HepG2 (cell line): ENCODE measurements around the gene LSMEM2. TPM values are rescaled to one million over a fixed set of nuclear protein-coding genes. Genes with fewer than 3 reads are reported as not detected.

Experiments used
- ATAC-seq: fragments of 200-7000 bp; cut with Tn5 transposase; 3 replicates; pipeline ENCODE4 v1.9.1; 2020; ENCODE audit warnings: mild to moderate bottlenecking, moderate library complexity
- BruUV-seq: library from RNA; stranded (reverse); fragments of 400-500 nt; replicated peaks from 2 replicates; lab custom pipeline; 2021; lab: Mats Ljungman, UMichigan
- CTCF ChIA-PET: fragments of 300-600 bp; formaldehyde crosslinking; extraction: SDS; loops from one replicate; lab custom pipeline; 2021; ENCODE audit warnings: low total read pairs, inconsistent platforms, low intra/inter-chr PET ratio; lab: Yijun Ruan, JAX
- POLR2A ChIA-PET: fragments of 350-600 bp; sonication (Branson Sonifier 250); formaldehyde crosslinking; loops from one replicate; lab custom pipeline; 2020; ENCODE audit warnings: antibody characterized with exemption, inconsistent platforms; lab: Yijun Ruan, JAX
- DNase-seq: peaks from one replicate; pipeline ENCODE4 v3.0.0-alpha.2; 2015; ENCODE audit warnings: low spot score
- FAIRE-seq: peaks from 3 replicates; lab custom pipeline; 2011; peaks lifted over from hg19 to GRCh38; lab: Jason Lieb, UNC
- H2AFZ ChIP-seq: one replicate; pipeline ENCODE4 v1.6.1; 2011; ENCODE audit warnings: low read length, inconsistent platforms
- H3K27ac ChIP-seq: fragments of 300-600 bp; 3 replicates; pipeline ENCODE4 v1.8.0; 2011; ENCODE audit warnings: mixed run types, mild to moderate bottlenecking, mixed read lengths, low read length, inconsistent platforms; ENCODE audit not compliant: insufficient read depth; ENCODE audit errors: extremely low read length
- H3K27me3 ChIP-seq, 2 experiments: fragments of 200-600 bp in 1 of 2; 2 replicates in 1 of 2; 3 replicates in 1 of 2; pipeline versions ENCODE4 v1.6.0 to v1.8.0; 2011; ENCODE audit warnings: low read length in 2 of 2, mild to moderate bottlenecking in 2 of 2, moderate library complexity in 2 of 2, inconsistent platforms in 1 of 2; ENCODE audit not compliant: insufficient read depth in 2 of 2, control insufficient read depth in 1 of 2
- H3K36me3 ChIP-seq, 2 experiments: fragments of 200-600 bp in 1 of 2; replicated peaks in 1 of 2; 2 replicates in 1 of 2; 3 replicates in 1 of 2; pipeline versions ENCODE4 v1.5.1 to v1.8.0; 2011; ENCODE audit warnings: low read length in 2 of 2, inconsistent platforms in 1 of 2; ENCODE audit not compliant: insufficient read depth in 2 of 2, control insufficient read depth in 1 of 2
- H3K4me1 ChIP-seq: 2 replicates; pipeline ENCODE4 v1.5.1; 2012; ENCODE audit warnings: low read length, inconsistent platforms; ENCODE audit not compliant: insufficient read depth
- H3K4me2 ChIP-seq: 2 replicates; pipeline ENCODE4 v1.6.0; 2011; ENCODE audit warnings: low read depth, low read length, inconsistent platforms
- H3K4me3 ChIP-seq, 3 experiments: fragments of 200-600 bp in 1 of 3; sonication (generic), shearing (Covaris generic) in 1 of 3; replicated peaks in 1 of 3; 2 replicates each; pipeline ENCODE4 v1.5.1; 2011 to 2016; ENCODE audit warnings: low read length in 3 of 3, inconsistent platforms in 2 of 3, low read depth in 2 of 3, mild to moderate bottlenecking in 2 of 3, control low read depth in 1 of 3, mixed read lengths in 1 of 3; ENCODE audit not compliant: insufficient read depth in 1 of 3
- H3K79me2 ChIP-seq: one replicate; pipeline ENCODE4 v1.6.1; 2011; ENCODE audit warnings: low read length, inconsistent platforms; ENCODE audit not compliant: insufficient read depth
- H3K9ac ChIP-seq: 2 replicates; pipeline ENCODE4 v1.6.0; 2011; ENCODE audit warnings: mild to moderate bottlenecking, low read depth, low read length, inconsistent platforms; ENCODE audit not compliant: insufficient read depth
- H3K9me3 ChIP-seq: 2 replicates; pipeline ENCODE4 v1.5.1; 2012; ENCODE audit warnings: mild to moderate bottlenecking, low read length
- H4K20me1 ChIP-seq: 2 replicates; pipeline ENCODE4 v1.6.0; 2011; ENCODE audit warnings: inconsistent platforms, mild to moderate bottlenecking, low read length, moderate library complexity; ENCODE audit not compliant: insufficient read depth
- ASH2L ChIP-seq: fragments of 300-600, 200-600 bp; sonication (generic); IDR thresholded peaks from 2 replicates; pipeline ENCODE4 v1.7.0; 2017; ENCODE audit warnings: low read depth, mild to moderate bottlenecking, moderate library complexity, mixed read lengths, low read length; ENCODE audit not compliant: insufficient read length
- ATF1 ChIP-seq: IDR thresholded peaks from 2 replicates; pipeline ENCODE4 v1.6.1; 2016; ENCODE audit warnings: mild to moderate bottlenecking, control low read depth
- GATAD1 ChIP-seq: IDR thresholded peaks from 2 replicates; pipeline ENCODE4 v1.6.1; 2016; ENCODE audit warnings: missing genetic modification reagents, missing compliant biosample characterization
- HNRNPLL ChIP-seq: fragments of 200-400 bp; formaldehyde crosslinking; IDR thresholded peaks from 2 replicates; pipeline ENCODE4 v1.6.1; 2017; ENCODE audit warnings: mild to moderate bottlenecking, low read depth, low read length; ENCODE audit not compliant: poor library complexity, severe bottlenecking
- ISL2 ChIP-seq: sonication (generic); formaldehyde crosslinking; IDR thresholded peaks from 2 replicates; pipeline ENCODE4 v1.5.0; 2020; ENCODE audit warnings: missing genetic modification reagents
- MBNL3 ChIP-seq: fragments of 250-450 bp; sonication (Bioruptor Pico); conservative IDR thresholded peaks from 2 replicates; pipeline ENCODE4 v1.8.0; 2022; ENCODE audit warnings: mild to moderate bottlenecking, inconsistent platforms
- RXRB ChIP-seq: IDR thresholded peaks from 2 replicates; pipeline ENCODE4 v1.6.1; 2016; ENCODE audit warnings: borderline replicate concordance, missing genetic modification reagents, missing compliant biosample characterization
- TRIM24 ChIP-seq: sonication (generic); formaldehyde crosslinking; IDR thresholded peaks from 2 replicates; pipeline ENCODE4 v1.8.0; 2022; ENCODE audit warnings: mild to moderate bottlenecking, missing genetic modification reagents
- ZBTB20 ChIP-seq: sonication (generic); formaldehyde crosslinking; IDR thresholded peaks from 2 replicates; pipeline ENCODE4 v1.8.1; 2023; ENCODE audit warnings: missing genetic modification reagents, low read depth, mild to moderate bottlenecking, borderline replicate concordance
- ZFAT ChIP-seq: sonication (generic); formaldehyde crosslinking; conservative IDR thresholded peaks from 2 replicates; pipeline ENCODE4 v1.8.1; 2023; ENCODE audit warnings: missing genetic modification reagents, inconsistent platforms
- ZFP36 ChIP-seq: fragments of 150-350 bp; IDR thresholded peaks from 2 replicates; pipeline ENCODE4 v1.6.1; 2018; ENCODE audit warnings: borderline replicate concordance, low read length, low read depth; ENCODE audit not compliant: partially characterized antibody
- ZNF10 ChIP-seq: sonication (generic); formaldehyde crosslinking; IDR thresholded peaks from 2 replicates; pipeline ENCODE4 v1.4.0; 2020; ENCODE audit warnings: mild to moderate bottlenecking, low read depth, missing genetic modification reagents, borderline replicate concordance
- ZNF572 ChIP-seq: sonication (generic); formaldehyde crosslinking; IDR thresholded peaks from 2 replicates; pipeline ENCODE4 v1.5.1; 2020; ENCODE audit warnings: mild to moderate bottlenecking, missing genetic modification reagents
- ZNF652 ChIP-seq: IDR thresholded peaks from 2 replicates; pipeline ENCODE4 v1.6.1; 2016; ENCODE audit warnings: low read depth, borderline replicate concordance
- WGBS: methylation state at CpG from one replicate; pipeline ENCODE4 v1.1.6; 2017; ENCODE audit warnings: low lambda C conversion rate; 5-methylcytosine and 5-hydroxymethylcytosine counted together
- in situ Hi-C: cut with HindIII; loops from 2 replicates; pipeline ENCODE4 v1.10.0; 2017; ENCODE audit warnings: low pct_unique_long_range_greater_than_20kb; ENCODE audit not compliant: extremely low pct_ligation_motif_present
- intact Hi-C: fragments of 100-400 bp; cut with micrococcal nuclease; formaldehyde crosslinking; loops from one replicate; pipeline ENCODE4 v1.10.0; 2022; ENCODE audit not compliant: unreplicated experiment
- polyA plus RNA-seq, 8 experiments: library from polyadenylated mRNA; depleted of rRNA in 3 of 8; stranded (reverse) in 7 of 8; unstranded in 1 of 8; fragments of >200 nt; fragmentation: Illumina TruSeq in 4 of 8; extraction: Trizol in 4 of 8; gene quantifications; 2 replicates each; pipeline versions ENCODE4 v1.2.1 to v1.2.3, GENCODE V29; 2011 to 2016; ENCODE audit warnings: low read depth in 4 of 8, missing spikeins in 1 of 8, mixed read lengths in 1 of 8; ENCODE audit not compliant: insufficient read depth in 1 of 8
- total RNA-seq, 5 experiments: library from RNA; depleted of rRNA; stranded (reverse); fragments of >200 nt; fragmentation: Illumina TruSeq; extraction: Trizol; gene quantifications; 2 replicates each; pipeline ENCODE4 v1.2.3, GENCODE V29; 2016; ENCODE audit warnings: low read depth in 1 of 5
- TF ChIP-seq, protein P1 (sequence below): sonication (generic); formaldehyde crosslinking; IDR thresholded peaks from 2 replicates; pipeline ENCODE4 v1.4.0; 2020; ENCODE audit warnings: missing genetic modification reagents
- TF ChIP-seq, protein P2 (sequence below): IDR thresholded peaks from 2 replicates; pipeline ENCODE4 v1.6.1; 2016; ENCODE audit warnings: missing compliant biosample characterization, missing genetic modification reagents, borderline replicate concordance
- TF ChIP-seq, protein P3 (sequence below): fragments of 450-650 bp; IDR thresholded peaks from 2 replicates; pipeline ENCODE4 v1.6.1; 2017

LSMEM2 gene
- total and polyA plus RNA-seq, 2 of the 13 experiments (the other 11 are each of a cell fraction or from before 2014, with no cell fraction given), result 0.07 to 0.41 TPM

DNA sequence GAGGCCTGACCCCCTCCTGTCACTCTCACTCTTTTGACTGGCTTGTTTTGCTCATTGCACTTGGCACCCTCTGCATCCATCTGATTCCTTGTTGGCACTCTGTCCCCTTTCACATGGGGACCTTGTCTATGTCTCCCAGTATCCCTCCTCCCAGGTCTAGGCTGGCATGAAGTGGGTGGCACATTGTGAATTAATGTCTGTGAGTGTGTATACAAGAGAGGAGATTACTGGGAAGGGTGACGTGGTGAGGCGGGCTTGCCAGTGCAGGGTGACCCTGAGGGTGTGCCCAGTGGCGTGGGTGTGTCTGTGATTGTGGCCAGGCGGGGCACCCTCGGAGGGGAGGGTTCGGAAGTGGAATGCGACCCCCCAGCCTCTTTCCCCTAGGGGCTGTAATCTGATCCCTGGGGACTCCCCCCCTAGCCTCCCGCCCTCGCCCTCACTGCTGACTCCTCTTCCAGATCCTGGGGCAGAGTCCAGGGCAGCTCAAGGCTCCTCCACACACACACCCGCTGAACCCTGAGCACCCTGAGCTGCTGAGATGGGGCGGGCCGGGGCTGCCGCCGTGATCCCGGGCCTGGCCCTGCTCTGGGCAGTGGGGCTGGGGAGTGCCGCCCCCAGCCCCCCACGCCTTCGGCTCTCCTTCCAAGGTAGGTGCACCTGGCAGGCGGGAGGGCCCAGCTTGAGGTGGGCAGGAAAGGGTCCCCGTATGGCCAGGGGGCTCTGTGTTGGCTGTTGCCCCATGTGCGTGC is 10.0 kb upstream of the LSMEM2 start, which contains the start of gene SEMA3B (continued):
- TF ChIP-seq ZNF572 (CRISPR knock-in tag) (no peak), TRIM24 (CRISPR knock-in tag) (no peak), ZFP36 (no peak)
- TF ChIP-seq, protein P1, sequence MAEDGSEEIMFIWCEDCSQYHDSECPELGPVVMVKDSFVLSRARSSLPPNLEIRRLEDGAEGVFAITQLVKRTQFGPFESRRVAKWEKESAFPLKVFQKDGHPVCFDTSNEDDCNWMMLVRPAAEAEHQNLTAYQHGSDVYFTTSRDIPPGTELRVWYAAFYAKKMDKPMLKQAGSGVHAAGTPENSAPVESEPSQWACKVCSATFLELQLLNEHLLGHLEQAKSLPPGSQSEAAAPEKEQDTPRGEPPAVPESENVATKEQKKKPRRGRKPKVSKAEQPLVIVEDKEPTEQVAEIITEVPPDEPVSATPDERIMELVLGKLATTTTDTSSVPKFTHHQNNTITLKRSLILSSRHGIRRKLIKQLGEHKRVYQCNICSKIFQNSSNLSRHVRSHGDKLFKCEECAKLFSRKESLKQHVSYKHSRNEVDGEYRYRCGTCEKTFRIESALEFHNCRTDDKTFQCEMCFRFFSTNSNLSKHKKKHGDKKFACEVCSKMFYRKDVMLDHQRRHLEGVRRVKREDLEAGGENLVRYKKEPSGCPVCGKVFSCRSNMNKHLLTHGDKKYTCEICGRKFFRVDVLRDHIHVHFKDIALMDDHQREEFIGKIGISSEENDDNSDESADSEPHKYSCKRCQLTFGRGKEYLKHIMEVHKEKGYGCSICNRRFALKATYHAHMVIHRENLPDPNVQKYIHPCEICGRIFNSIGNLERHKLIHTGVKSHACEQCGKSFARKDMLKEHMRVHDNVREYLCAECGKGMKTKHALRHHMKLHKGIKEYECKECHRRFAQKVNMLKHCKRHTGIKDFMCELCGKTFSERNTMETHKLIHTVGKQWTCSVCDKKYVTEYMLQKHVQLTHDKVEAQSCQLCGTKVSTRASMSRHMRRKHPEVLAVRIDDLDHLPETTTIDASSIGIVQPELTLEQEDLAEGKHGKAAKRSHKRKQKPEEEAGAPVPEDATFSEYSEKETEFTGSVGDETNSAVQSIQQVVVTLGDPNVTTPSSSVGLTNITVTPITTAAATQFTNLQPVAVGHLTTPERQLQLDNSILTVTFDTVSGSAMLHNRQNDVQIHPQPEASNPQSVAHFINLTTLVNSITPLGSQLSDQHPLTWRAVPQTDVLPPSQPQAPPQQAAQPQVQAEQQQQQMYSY, result peak; percentile 73

DNA sequence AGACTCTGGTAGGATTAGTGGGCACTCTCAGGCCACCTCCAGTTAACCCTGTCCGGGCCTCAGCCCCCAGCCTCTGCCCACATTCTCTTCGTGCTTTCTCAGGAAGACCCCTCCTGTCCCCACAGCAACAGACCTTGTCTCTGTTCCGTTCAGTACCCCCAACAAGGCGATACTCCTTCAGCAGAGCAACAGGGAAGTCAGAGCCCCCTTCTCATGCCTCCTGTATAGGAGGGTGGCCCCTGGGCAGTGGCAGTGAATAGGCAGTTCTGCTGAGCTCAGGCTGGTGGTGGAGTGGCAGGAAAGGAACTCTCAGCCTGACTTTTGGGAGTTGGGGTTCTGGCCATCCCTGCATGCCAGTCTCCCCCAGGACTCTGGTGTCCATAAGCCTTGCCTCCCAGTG is 9.4 kb upstream of the LSMEM2 start:
- in situ Hi-C loops (no loop called here), intact Hi-C loops (no loop called here)
- Histone ChIP-seq H3K36me3 (peaks cover 0 to 8% of the 10 kb centered on the region in 2 experiments; a peak in 3 of 5 replicates), H3K9ac (peak overlapping the region; percentile 94), H3K27ac (peak overlapping the region; percentile 88), H2AFZ (no peak overlapping the region), H3K79me2 (peaks cover 33% of the 10 kb centered on the region), H3K4me3 (peak overlapping the region; percentile 71 to 88 (median 83)), H3K4me2 (peak overlapping the region; percentile 98), H4K20me1 (no peaks in the 10 kb centered on the region; the same call in 1 of the 2 replicates), H3K27me3 (no peaks in the 10 kb centered on the region; a peak in 1 of 5 replicates), H3K4me1 (peaks cover 88% of the 10 kb centered on the region), H3K9me3 (no peaks in the 10 kb centered on the region)
- FAIRE-seq, result no peak
- ATAC-seq, result no peak
- POLR2A ChIA-PET, result interaction anchor here (1.0 to 5.5 kb wide), 13 partner anchors 8 to 74 kb away, joined by 3 to 155 read pairs (median 8); partner anchors contain the start of genes GNAI2, HYAL2, HYAL3 and LSMEM2
- CTCF ChIA-PET, result interaction anchor here (1.2 kb wide), 1 partner anchor 9 kb away, joined by 3 read pairs; no protein-coding TSS in a partner anchor
- 0% methylated on average over 4 of the region's 4 CpGs for WGBS
- no peak for DNase-seq
- no TSS peak for BruUV-seq
- peak; percentile 38; the same call in 1 of the 2 replicates for TF ChIP-seq ZNF652
- TF ChIP-seq HNRNPLL, result no peak
- no peak for TF ChIP-seq ZNF10 (CRISPR knock-in tag)
- no peak for TF ChIP-seq ASH2L
- TF ChIP-seq ZFAT, result no peak
- TF ChIP-seq ATF1 (CRISPR knock-in tag), result no peak
- TF ChIP-seq MBNL3 (CRISPR knock-in tag), result no peak
- TF ChIP-seq ISL2 (CRISPR knock-in tag), result no peak
- TF ChIP-seq, protein P2, sequence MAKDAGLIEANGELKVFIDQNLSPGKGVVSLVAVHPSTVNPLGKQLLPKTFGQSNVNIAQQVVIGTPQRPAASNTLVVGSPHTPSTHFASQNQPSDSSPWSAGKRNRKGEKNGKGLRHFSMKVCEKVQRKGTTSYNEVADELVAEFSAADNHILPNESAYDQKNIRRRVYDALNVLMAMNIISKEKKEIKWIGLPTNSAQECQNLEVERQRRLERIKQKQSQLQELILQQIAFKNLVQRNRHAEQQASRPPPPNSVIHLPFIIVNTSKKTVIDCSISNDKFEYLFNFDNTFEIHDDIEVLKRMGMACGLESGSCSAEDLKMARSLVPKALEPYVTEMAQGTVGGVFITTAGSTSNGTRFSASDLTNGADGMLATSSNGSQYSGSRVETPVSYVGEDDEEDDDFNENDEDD (CRISPR knock-in tag), result 0 out of 2 replicates have a peak, but pooled peaks have one; percentile 6
- TF ChIP-seq RXRB (CRISPR knock-in tag), result no peak
- TF ChIP-seq GATAD1 (CRISPR knock-in tag), result no peak
- TF ChIP-seq ZBTB20, result no peak
- TF ChIP-seq, protein P3, sequence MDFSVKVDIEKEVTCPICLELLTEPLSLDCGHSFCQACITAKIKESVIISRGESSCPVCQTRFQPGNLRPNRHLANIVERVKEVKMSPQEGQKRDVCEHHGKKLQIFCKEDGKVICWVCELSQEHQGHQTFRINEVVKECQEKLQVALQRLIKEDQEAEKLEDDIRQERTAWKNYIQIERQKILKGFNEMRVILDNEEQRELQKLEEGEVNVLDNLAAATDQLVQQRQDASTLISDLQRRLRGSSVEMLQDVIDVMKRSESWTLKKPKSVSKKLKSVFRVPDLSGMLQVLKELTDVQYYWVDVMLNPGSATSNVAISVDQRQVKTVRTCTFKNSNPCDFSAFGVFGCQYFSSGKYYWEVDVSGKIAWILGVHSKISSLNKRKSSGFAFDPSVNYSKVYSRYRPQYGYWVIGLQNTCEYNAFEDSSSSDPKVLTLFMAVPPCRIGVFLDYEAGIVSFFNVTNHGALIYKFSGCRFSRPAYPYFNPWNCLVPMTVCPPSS, result no peak
